Smooth muscle cell (in vitro differentiated cells): ENCODE results near the gene DAGLA. TPM values are rescaled to one million over a fixed set of nuclear protein-coding genes. Genes with fewer than 3 reads are reported as not detected.

Experiments used
- DNase-seq: peaks from one replicate; lab custom pipeline; 2025; ENCODE audit not compliant: unreplicated experiment; lab: John Stamatoyannopoulos, UW
- H2AFZ ChIP-seq: fragments of 200-600 bp; sonication (generic); 2 replicates; pipeline ENCODE4 v1.6.0; 2016; ENCODE audit warnings: antibody characterized with exemption, low read depth, mild to moderate bottlenecking
- H3F3A ChIP-seq: fragments of 200-600 bp; sonication (generic); 2 replicates; pipeline ENCODE4 v1.6.0; 2017; ENCODE audit warnings: antibody characterized with exemption, low read depth
- H3K27ac ChIP-seq: fragments of 200-600 bp; sonication (generic); 2 replicates; pipeline ENCODE4 v1.5.1; 2016; ENCODE audit warnings: low read depth, mild to moderate bottlenecking
- H3K27me3 ChIP-seq: fragments of 200-600 bp; sonication (generic); 2 replicates; pipeline ENCODE4 v1.6.1; 2016; ENCODE audit warnings: low read depth, mild to moderate bottlenecking
- H3K36me3 ChIP-seq: fragments of 200-600 bp; sonication (generic); 2 replicates; pipeline ENCODE4 v1.5.1; 2016; ENCODE audit warnings: low read depth
- H3K4me1 ChIP-seq: fragments of 200-600 bp; sonication (generic); 2 replicates; pipeline ENCODE4 v1.5.1; 2016; ENCODE audit warnings: low read depth
- H3K4me2 ChIP-seq: fragments of 200-600 bp; sonication (generic); 2 replicates; pipeline ENCODE4 v1.6.0; 2016; ENCODE audit warnings: mild to moderate bottlenecking
- H3K4me3 ChIP-seq: fragments of 200-600 bp; sonication (generic); 2 replicates; pipeline ENCODE4 v1.5.1; 2016; ENCODE audit warnings: mild to moderate bottlenecking
- H3K79me2 ChIP-seq: fragments of 200-600 bp; sonication (generic); 2 replicates; pipeline ENCODE4 v1.6.0; 2016; ENCODE audit warnings: low read depth, mild to moderate bottlenecking
- H3K9ac ChIP-seq: fragments of 200-600 bp; sonication (generic); 2 replicates; pipeline ENCODE4 v1.6.0; 2016; ENCODE audit warnings: low read depth
- H3K9me3 ChIP-seq: fragments of 200-600 bp; sonication (generic); replicated peaks from 2 replicates; pipeline ENCODE4 v1.5.1; 2016; ENCODE audit warnings: low read depth
- H4K20me1 ChIP-seq: fragments of 200-600 bp; sonication (generic); 2 replicates; pipeline ENCODE4 v1.6.0; 2016; ENCODE audit warnings: low read depth
- CTCF ChIP-seq: fragments of 200-600 bp; sonication (generic); IDR thresholded peaks from 2 replicates; pipeline ENCODE4 v1.5.1; 2017; ENCODE audit warnings: borderline replicate concordance, mild to moderate bottlenecking, antibody characterized with exemption; ENCODE audit not compliant: insufficient read depth, poor library complexity, severe bottlenecking
- WGBS: methylation state at CpG from one replicate; pipeline ENCODE4 v1.1.7; 2016; ENCODE audit warnings: low lambda C conversion rate; 5-methylcytosine and 5-hydroxymethylcytosine counted together
- polyA plus RNA-seq: library from polyadenylated mRNA; unstranded; fragments of >200 nt; fragmentation: Nextera tagmentation; extraction: Ambion mirVana; gene quantifications from 2 replicates; pipeline ENCODE4 v1.2.1, GENCODE V29; 2016
- total RNA-seq: library from RNA; depleted of rRNA; stranded (reverse); fragments of >200 nt; gene quantifications from 2 replicates; pipeline ENCODE4 v1.2.3, GENCODE V29; 2014

Gene DAGLA
- total and polyA plus RNA-seq, 2 experiments from 2014 or later, result 1.3 to 3.9 TPM

- Histone ChIP-seq H4K20me1 (no peaks in the 10 kb centered on the region), H3F3A (no peaks in the 10 kb centered on the region), H3K9me3 (no peaks in the 10 kb centered on the region), H3K4me3 (no peak overlapping the region), H3K4me1 (peaks cover 1% of the 10 kb centered on the region), H3K4me2 (no peak overlapping the region), H3K27ac (no peak overlapping the region), H3K79me2 (no peaks in the 10 kb centered on the region), H2AFZ (no peak overlapping the region), H3K9ac (no peak overlapping the region), H3K27me3 (no peaks in the 10 kb centered on the region), H3K36me3 (no peaks in the 10 kb centered on the region)
- 93% methylated on average over 6 of the region's 6 CpGs for WGBS
- TF ChIP-seq CTCF, result no peak
- no peak for DNase-seq
Observed at GRCh38 chr11:61712846-61713245, 32.7 kb downstream of the DAGLA start.

GRCh38 chr11:61713464-61713863 lies 33.3 kb downstream of the DAGLA start:
- WGBS, result 68% methylated on average over 9 of the region's 9 CpGs
- Histone ChIP-seq H3K9ac (no peak overlapping the region), H3K9me3 (no peaks in the 10 kb centered on the region), H4K20me1 (no peaks in the 10 kb centered on the region), H3K4me3 (no peak overlapping the region), H3K27ac (no peak overlapping the region), H3F3A (no peaks in the 10 kb centered on the region), H3K27me3 (no peaks in the 10 kb centered on the region), H2AFZ (no peak overlapping the region), H3K79me2 (no peaks in the 10 kb centered on the region), H3K36me3 (no peaks in the 10 kb centered on the region), H3K4me1 (peaks cover 8% of the 10 kb centered on the region), H3K4me2 (no peak overlapping the region)
- TF ChIP-seq CTCF, result no peak
- no peak for DNase-seq

GRCh38 chr11:61713906-61714305 lies 33.7 kb downstream of the DAGLA start:
- no peaks in the 10 kb centered on the region for H3K27me3 ChIP-seq
- no peaks in the 10 kb centered on the region for H4K20me1 ChIP-seq
- DNase-seq, result no peak
- H2AFZ ChIP-seq, result no peak overlapping the region
- H3K4me2 ChIP-seq, result no peak overlapping the region
- TF ChIP-seq CTCF, result no peak
- peaks cover 9% of the 10 kb centered on the region for H3K4me1 ChIP-seq
- no peaks in the 10 kb centered on the region for H3K36me3 ChIP-seq
- H3K4me3 ChIP-seq, result no peak overlapping the region
- no peak overlapping the region for H3K27ac ChIP-seq
- H3K9me3 ChIP-seq, result no peaks in the 10 kb centered on the region
- no peaks in the 10 kb centered on the region for H3K79me2 ChIP-seq
- H3K9ac ChIP-seq, result no peak overlapping the region
- H3F3A ChIP-seq, result no peaks in the 10 kb centered on the region
- WGBS, result 79% methylated on average over 5 of the region's 5 CpGs

- no peak overlapping the region for H2AFZ ChIP-seq
- H3K9me3 ChIP-seq, result no peaks in the 10 kb centered on the region
- H3K4me1 ChIP-seq, result peaks cover 9% of the 10 kb centered on the region
- H3K36me3 ChIP-seq, result no peaks in the 10 kb centered on the region
- no peaks in the 10 kb centered on the region for H3K79me2 ChIP-seq
- no peak for TF ChIP-seq CTCF
- no peak overlapping the region for H3K27ac ChIP-seq
- no peaks in the 10 kb centered on the region for H3F3A ChIP-seq
- no peaks in the 10 kb centered on the region for H4K20me1 ChIP-seq
- H3K9ac ChIP-seq, result no peak overlapping the region
- no peak overlapping the region for H3K4me2 ChIP-seq
- DNase-seq, result no peak
- WGBS, result 80% methylated on average over 6 of the region's 6 CpGs
- H3K4me3 ChIP-seq, result no peak overlapping the region
- H3K27me3 ChIP-seq, result no peaks in the 10 kb centered on the region
Observed at GRCh38 chr11:61714316-61714715, 34.1 kb downstream of the DAGLA start.
